Cardiac fibroblast (primary cell): ENCODE results near the gene IGSF9B.

ENCODE experiments used
- DNase-seq, 2 donors: peaks; one replicate each; pipeline versions ENCODE4 v3.0.0 to v3.0.0-alpha.2; 2010; ENCODE audit warnings: low read depth in 2 of 2
- H3K4me3 ChIP-seq, 2 donors: replicated peaks in 1 of 2; 1 replicate in 1 of 2; 2 replicates in 1 of 2; pipeline ENCODE4 v1.5.1; 2011; ENCODE audit warnings: low read depth in 2 of 2, low read length in 2 of 2, mild to moderate bottlenecking in 2 of 2, moderate library complexity in 1 of 2
- TF ChIP-seq, protein P1 (sequence below): IDR thresholded peaks from one replicate; pipeline ENCODE4 v1.5.1; 2011; ENCODE audit warnings: low read depth, mild to moderate bottlenecking, low read length, inconsistent platforms

IGSF9B gene

DNA sequence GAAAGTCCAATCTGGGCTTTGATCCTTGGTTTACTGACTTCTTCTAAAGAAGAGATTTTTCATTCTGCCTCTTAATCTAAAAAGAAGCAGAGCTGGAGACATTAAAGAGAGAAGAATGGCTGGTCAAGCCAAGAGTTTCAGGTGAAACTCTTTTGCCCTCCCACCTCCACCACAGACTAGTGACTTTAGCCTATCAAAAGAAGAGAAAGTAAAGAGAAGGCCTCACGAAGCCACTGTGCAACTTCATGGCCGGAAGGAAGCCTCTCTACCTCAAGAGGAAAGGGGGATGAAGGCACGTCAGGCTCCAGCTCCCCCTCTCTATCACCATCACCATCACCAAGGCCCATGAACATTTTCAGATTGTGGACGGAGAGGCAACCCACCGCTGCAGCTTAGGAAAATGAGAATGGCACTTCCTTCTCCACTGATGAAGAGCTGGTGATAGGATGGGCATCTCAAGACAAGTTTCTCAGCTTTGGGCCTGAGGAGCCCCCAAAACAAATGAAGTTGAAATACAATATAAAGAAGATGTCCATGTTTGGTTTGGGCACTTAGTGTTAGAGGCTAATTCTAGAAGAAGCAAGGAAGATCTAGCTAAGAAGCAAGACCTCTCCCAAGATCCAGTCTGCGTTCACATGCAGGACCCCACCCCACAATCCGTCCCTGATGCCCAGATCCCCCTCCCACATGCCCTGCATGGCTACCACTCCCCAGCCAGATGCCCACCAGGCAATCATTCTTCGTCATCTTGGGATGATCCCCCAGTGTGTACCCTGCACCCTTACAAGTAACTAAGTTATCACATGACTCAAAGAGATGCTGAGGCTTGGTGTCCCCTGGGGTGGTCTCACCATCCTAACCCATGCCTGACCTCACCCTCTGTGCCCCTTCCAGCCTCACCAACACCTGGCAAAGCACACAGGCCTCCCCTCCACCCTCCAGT lies 52.6 kb downstream of the IGSF9B start:
- H3K4me3 ChIP-seq: no peak overlapping the region

DNA sequence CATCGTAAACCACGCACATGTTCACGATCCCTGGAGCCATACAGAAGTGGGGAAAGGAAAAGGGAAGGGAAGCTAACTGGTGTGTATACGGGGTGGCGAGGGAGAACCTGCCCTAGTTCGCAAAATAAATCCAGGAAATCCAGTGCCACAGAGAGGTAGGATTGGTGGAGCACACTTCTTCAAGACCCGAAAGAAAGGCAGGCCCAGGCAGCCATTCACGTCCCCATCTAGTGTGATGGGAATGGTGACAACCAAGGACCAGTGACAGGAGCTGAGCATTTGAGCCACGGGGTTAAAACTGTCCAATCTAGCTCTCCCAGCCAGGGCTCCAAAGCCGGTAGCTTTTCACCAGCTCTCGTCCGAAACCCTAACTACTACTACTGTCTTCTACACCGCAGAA lies 53.7 kb downstream of the IGSF9B start:
- H3K4me3 ChIP-seq: no peak overlapping the region
- TF ChIP-seq, protein P1, sequence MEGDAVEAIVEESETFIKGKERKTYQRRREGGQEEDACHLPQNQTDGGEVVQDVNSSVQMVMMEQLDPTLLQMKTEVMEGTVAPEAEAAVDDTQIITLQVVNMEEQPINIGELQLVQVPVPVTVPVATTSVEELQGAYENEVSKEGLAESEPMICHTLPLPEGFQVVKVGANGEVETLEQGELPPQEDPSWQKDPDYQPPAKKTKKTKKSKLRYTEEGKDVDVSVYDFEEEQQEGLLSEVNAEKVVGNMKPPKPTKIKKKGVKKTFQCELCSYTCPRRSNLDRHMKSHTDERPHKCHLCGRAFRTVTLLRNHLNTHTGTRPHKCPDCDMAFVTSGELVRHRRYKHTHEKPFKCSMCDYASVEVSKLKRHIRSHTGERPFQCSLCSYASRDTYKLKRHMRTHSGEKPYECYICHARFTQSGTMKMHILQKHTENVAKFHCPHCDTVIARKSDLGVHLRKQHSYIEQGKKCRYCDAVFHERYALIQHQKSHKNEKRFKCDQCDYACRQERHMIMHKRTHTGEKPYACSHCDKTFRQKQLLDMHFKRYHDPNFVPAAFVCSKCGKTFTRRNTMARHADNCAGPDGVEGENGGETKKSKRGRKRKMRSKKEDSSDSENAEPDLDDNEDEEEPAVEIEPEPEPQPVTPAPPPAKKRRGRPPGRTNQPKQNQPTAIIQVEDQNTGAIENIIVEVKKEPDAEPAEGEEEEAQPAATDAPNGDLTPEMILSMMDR: no peak
- DNase-seq: no peak

More for the DNA sequence above, 52.6 kb downstream of the IGSF9B start:
- no peak for DNase-seq
- TF ChIP-seq, protein P1: no peak

DNA sequence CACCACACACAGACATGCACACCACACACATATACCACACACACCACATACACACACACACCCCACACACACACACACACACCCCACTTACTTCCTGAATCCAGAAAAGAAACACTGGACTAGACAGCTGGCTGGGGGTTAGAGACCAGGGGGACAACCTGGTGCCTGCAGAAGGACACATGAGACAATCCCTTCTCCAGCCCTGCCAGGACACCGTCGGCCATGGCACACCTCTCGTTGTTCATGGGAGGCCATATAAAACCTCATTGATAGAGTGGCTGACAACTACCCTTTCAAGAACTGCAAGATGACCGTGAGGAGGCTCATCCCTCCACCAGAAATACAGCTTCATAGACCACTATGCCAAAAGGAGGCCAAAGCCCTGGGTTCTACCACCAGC lies 54.3 kb downstream of the IGSF9B start:
- no peak overlapping the region for H3K4me3 ChIP-seq
- TF ChIP-seq, protein P1: no peak
- no peak for DNase-seq

DNA sequence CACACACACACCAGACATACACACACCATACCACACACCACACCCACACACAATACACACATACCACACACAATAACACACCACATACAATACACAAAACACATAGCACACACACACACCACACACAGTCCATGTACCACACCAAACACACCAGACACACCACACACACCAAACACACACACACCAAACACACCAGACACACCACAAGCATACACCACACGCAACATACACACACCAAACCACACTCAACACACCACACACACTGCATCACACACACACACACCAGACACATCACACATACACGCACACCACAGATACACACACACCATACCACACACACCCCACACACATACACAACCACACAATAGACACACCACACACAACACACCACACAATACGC lies 54.8 kb downstream of the IGSF9B start:
- no peak for DNase-seq
- H3K4me3 ChIP-seq: no peak overlapping the region
- TF ChIP-seq, protein P1: no peak

DNA sequence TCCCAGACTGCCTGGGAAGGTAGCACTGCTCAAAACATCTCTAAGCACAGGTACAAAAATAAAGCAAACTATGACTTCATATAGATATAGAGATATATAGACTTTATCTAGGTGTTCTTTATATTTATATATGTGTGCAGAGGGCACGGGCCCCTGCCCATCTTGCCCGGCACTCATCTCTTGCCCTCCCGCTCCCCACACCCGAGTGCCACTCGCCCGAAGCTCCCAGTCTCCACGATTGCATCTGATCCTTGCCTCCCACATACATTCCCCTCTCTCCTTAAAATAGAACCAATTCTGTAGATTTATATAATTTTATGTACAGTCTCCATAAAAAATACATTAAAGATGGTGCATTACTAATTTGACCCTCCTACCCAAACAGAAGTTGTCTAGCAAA lies 55.5 kb downstream of the IGSF9B start:
- no peak overlapping the region for H3K4me3 ChIP-seq
- TF ChIP-seq, protein P1: no peak
- no peak for DNase-seq

DNA sequence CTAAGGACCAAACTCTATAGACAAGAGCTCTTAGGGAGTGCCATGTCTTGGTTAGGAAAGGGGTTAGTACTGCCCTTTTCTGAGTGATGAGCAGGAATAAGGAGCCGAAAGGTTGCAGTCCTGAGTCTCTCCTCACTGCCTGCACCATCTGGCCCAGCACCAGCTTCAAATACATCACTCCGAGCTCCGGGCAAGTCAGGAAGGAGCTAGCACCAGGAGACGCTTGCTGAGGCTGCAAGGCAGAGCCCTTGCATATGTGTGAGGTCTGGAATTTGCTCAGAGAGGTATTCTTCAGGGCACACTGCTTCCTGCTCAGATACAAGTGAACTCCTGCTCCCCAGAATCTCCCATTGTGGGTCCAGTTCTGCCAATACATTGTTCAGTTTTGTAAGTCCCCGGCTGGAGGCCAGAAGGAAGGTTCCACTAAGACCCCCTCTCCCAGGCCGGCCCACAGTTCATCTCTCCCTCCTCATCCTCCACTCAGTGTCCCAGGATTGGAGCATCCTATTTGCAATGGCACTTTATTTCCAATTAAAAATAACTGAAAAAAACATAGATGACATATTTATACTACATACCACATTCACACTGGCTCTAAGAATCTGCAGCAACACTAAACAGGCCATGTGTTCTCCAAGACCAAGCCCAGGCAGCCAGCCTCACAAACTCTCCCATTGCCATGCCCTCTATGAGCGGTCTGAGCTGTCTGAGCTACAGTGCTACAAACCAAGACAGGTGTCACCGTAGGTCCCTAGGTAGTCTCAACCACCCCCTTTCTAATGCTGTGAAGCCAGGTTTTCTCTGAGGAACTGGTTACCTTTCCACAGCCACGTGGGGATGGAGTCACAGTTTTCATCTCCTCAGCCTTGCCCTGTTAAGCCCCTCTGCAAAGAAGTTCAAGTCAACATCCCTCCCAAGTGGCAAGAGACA lies 56.3 kb downstream of the IGSF9B start:
- no peak overlapping the region for H3K4me3 ChIP-seq
- no peak for DNase-seq
- TF ChIP-seq, protein P1: no peak
